ENCODE data around the gene DPM2.

The DPM2 gene

GRCh38 chr9:127938298-127938690 is 640 bp upstream of the DPM2 start:
- H3K4me3 ChIP-seq (ENCODE audit: low read depth, low read length): peak overlapping the region; percentile 97

- H3K4me3 ChIP-seq (ENCODE audit: low read depth, low read length): peak overlapping the region; percentile 97
These were observed 632 bp downstream of the DPM2 start for GRCh38 chr9:127937056-127937387.

- H3K4me3 ChIP-seq (ENCODE audit: low read depth, low read length): no peak overlapping the region
These were observed 1.3 kb downstream of the DPM2 start for GRCh38 chr9:127936347-127936852.

GRCh38 chr9:127935765-127936221 is 1.9 kb downstream of the DPM2 start:
- no peak overlapping the region for H3K4me3 ChIP-seq (ENCODE audit: low read depth, low read length)

GRCh38 chr9:127934986-127935385 is 2.7 kb downstream of the DPM2 start:
- H3K4me3 ChIP-seq (ENCODE audit: low read depth, low read length): no peak overlapping the region

- H3K4me3 ChIP-seq (ENCODE audit: low read depth, low read length): no peak overlapping the region
These were observed 3.4 kb downstream of the DPM2 start for GRCh38 chr9:127934248-127934647.

GRCh38 chr9:127931092-127931881 is 6.4 kb downstream of the DPM2 start:
- H3K4me3 ChIP-seq (ENCODE audit: low read depth, low read length): peak overlapping the region; percentile 50

- H3K4me3 ChIP-seq (ENCODE audit: low read depth, low read length): peak within 1 kb of the TSS; percentile 50
These were observed 7.2 kb downstream of the DPM2 start, which contains the start of gene PIP5KL1 for GRCh38 chr9:127930231-127931091. Gene PIP5KL1, minus strand, starts transcription at chr9:127930777. Its CDS starts 25 bp downstream, at chr9:127930752.

GRCh38 chr9:127929625-127929979 is 8.1 kb downstream of the DPM2 start:
- H3K4me3 ChIP-seq (ENCODE audit: low read depth, low read length): no peak overlapping the region

- no peak overlapping the region for H3K4me3 ChIP-seq (ENCODE audit: low read depth, low read length)
These were observed 8.7 kb downstream of the DPM2 start for GRCh38 chr9:127928676-127929624.

- peak overlapping the region; percentile 17 for H3K4me3 ChIP-seq (ENCODE audit: low read depth, low read length)
These were observed 9.5 kb downstream of the DPM2 start for GRCh38 chr9:127927988-127928675.

GRCh38 chr9:127927201-127927987 is 10.3 kb downstream of the DPM2 start:
- peak overlapping the region; percentile 72 for H3K4me3 ChIP-seq (ENCODE audit: low read depth, low read length)

- H3K4me3 ChIP-seq (ENCODE audit: low read depth, low read length): peak overlapping the region; percentile 72
These were observed 10.8 kb downstream of the DPM2 start for GRCh38 chr9:127926906-127927200.

GRCh38 chr9:127925959-127926905 is 11.4 kb downstream of the DPM2 start:
- peak overlapping the region; percentile 72 for H3K4me3 ChIP-seq (ENCODE audit: low read depth, low read length)

- H3K4me3 ChIP-seq (ENCODE audit: low read depth, low read length): no peak overlapping the region
These were observed 12.8 kb downstream of the DPM2 start for GRCh38 chr9:127924736-127925444.

GRCh38 chr9:127923771-127924170 is 13.9 kb downstream of the DPM2 start:
- H3K4me3 ChIP-seq (ENCODE audit: low read depth, low read length): no peak overlapping the region

- H3K4me3 ChIP-seq (ENCODE audit: low read depth, low read length): no peak overlapping the region
These were observed 14.6 kb downstream of the DPM2 start for GRCh38 chr9:127923046-127923445.

Data from iPS-11a (cell line).